ENCODE results near the gene ACER3.
"Not testable (repeated sequence)": the region's sequence is repeated elsewhere in the genome, so short reads cannot be mapped to it uniquely, and the experiment has no call there.

GRCh38 chr11:76821396-76821795 is 39.3 kb upstream of the ACER3 start:
- TF ChIP-seq, protein P1, sequence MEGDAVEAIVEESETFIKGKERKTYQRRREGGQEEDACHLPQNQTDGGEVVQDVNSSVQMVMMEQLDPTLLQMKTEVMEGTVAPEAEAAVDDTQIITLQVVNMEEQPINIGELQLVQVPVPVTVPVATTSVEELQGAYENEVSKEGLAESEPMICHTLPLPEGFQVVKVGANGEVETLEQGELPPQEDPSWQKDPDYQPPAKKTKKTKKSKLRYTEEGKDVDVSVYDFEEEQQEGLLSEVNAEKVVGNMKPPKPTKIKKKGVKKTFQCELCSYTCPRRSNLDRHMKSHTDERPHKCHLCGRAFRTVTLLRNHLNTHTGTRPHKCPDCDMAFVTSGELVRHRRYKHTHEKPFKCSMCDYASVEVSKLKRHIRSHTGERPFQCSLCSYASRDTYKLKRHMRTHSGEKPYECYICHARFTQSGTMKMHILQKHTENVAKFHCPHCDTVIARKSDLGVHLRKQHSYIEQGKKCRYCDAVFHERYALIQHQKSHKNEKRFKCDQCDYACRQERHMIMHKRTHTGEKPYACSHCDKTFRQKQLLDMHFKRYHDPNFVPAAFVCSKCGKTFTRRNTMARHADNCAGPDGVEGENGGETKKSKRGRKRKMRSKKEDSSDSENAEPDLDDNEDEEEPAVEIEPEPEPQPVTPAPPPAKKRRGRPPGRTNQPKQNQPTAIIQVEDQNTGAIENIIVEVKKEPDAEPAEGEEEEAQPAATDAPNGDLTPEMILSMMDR (IDR thresholded peaks at IDR 0.05; ENCODE audit: poor library complexity, severe bottlenecking) = not testable (repeated sequence)
- not testable (repeated sequence) for TF ChIP-seq POLR2AphosphoS5 (IDR thresholded peaks at IDR 0.05)
